Measurements from ENCODE around the gene HSPD1.

The HSPD1 gene

DNA sequence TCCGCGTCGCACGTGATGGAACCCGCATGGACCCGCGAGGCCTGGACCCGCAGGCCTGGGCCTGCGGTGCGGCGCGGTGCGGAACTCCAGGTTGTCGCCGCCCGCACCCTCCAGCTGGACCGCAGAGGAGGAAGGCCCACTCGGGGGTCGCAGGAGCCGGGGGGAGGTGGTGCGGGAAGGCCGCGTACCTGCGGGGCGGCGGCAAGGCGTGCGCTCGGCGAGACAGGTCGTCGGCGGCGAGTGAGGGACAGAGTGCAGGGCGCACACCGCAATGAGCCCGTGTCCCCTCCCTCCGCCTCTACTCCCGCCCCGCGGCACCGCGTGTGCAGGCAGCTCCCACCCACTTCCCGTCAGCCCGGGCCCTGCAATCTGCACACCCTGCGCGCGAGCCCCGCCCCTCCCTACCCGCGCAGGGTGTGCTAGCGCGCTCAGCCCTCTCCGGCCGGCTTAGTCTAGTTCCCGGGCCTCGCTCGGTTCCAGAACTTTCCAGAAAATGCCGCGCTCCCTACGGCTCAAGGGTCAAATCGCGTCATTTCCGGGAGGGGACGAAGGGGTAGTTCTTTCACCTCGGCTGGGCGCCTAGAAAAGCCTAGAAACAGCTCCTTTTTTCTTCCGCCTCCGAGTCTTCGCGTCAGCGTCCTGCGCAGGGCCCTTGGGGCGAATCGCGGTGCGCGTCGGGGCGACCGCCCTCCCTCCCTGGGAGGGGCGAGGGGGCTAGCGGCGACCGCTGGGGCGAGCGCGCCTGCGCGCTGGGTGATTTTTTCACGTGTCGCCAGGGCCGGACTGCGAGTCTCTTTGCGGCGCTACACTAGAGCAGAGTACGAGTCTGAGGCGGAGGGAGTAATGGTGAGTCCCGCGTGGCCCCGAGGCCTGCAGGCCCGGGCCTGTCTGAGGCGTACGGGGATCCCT lies at the start of gene HSPD1, which contains the start of gene HSPE1:
HSPD1 (minus strand) TSS at position 247 of the 909 bp plus-strand sequence. CDS start 992 bp downstream, outside the sequence.
HSPE1 (plus strand) TSS at position 786 of the 909 bp plus-strand sequence; CDS start at position 844, 58 bp downstream.
- peak; percentile 95 to 99 for DNase-seq (ENCODE audit: low read depth in 1 of 2, low spot score in 1 of 2)

DNA sequence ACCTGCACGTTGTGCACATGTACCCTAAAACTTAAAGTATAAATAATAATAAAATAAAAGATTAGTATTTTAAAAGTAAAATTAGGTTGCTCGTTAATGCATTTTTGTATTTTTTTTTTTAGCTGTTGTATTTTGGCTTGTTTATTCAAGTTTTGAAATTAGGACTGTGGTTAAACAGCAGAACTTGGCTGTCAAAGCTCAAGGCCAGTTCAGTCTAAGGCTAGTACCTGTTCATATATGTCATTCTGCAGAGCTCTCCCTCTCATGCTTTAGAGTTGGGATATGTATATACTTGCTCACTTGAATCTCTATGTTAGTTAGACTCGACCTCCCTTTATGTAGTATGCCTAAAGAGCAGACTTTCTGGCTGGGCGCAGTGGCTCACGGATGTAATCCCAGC lies 48.9 kb upstream of the HSPD1 start:
- DNase-seq (ENCODE audit: low read depth in 1 of 2, low spot score in 1 of 2), result no peak

GRCh38 chr2:197547163-197547900 lies 47.7 kb upstream of the HSPD1 start:
- no peak for DNase-seq (ENCODE audit: low read depth in 1 of 2, low spot score in 1 of 2)

- no peak for DNase-seq (ENCODE audit: low read depth in 1 of 2, low spot score in 1 of 2)
These were observed 43.6 kb upstream of the HSPD1 start for GRCh38 chr2:197543206-197543605.

- DNase-seq (ENCODE audit: low read depth in 1 of 2, low spot score in 1 of 2), result no peak
These were observed 40.1 kb upstream of the HSPD1 start for GRCh38 chr2:197539734-197540133.

DNA sequence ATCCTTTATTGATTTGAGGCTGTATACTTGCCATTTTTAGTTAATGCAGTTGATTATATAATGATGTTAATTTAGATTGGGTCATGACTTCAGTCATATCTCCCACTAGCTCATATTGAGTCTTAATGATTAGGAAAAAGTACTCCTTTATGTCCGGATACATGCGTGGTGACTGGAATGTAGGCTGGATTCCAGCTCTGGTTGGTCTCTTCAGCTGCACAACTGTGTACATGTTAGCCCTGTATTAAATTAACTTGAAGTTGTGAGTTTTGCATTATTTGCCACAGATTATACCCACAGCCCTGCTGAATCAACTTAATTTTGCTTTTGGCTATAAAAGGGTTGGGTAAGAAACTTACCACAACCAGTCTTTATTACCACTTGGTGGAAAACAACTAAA lies 38.8 kb upstream of the HSPD1 start:
- no peak for DNase-seq (ENCODE audit: low read depth in 1 of 2, low spot score in 1 of 2)

- no peak for DNase-seq (ENCODE audit: low read depth in 1 of 2, low spot score in 1 of 2)
These were observed 17.5 kb upstream of the HSPD1 start for GRCh38 chr2:197517150-197517549.

- DNase-seq (ENCODE audit: low read depth in 1 of 2, low spot score in 1 of 2), result no peak
These were observed 16.7 kb upstream of the HSPD1 start for GRCh38 chr2:197516393-197516761.

GRCh38 chr2:197515739-197516392 lies 16.2 kb upstream of the HSPD1 start, which contains the start of gene MOB4:
MOB4 (plus strand) TSS chr2:197516066; CDS start chr2:197516087, 21 bp downstream.
- DNase-seq (ENCODE audit: low read depth in 1 of 2, low spot score in 1 of 2), result peak; percentile 88 to 89

DNA sequence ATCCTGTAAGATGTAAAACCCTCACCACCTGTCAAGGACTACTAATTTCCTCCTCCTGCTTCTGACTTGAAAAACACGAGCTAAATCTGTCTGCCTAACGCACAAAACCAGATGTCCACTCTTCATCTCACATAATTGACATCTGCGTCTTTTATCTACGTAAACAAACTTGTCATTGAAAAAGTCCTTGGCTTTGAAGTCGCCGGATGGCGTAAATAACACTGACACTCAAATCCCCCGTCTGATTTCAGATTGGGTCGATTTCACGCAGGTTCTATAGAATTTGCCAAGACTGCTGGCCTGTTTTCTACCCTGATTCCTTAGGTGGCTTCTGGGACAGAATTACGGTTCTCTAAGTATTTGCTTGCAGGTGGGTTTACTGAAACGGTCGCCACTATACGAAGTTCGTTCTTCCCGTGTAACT lies 15.7 kb upstream of the HSPD1 start:
- no peak for DNase-seq (ENCODE audit: low read depth in 1 of 2, low spot score in 1 of 2)

GRCh38 chr2:197514754-197515153 lies 15.1 kb upstream of the HSPD1 start:
- no peak for DNase-seq (ENCODE audit: low read depth in 1 of 2, low spot score in 1 of 2)

GRCh38 chr2:197513915-197514314 lies 14.3 kb upstream of the HSPD1 start:
- no peak for DNase-seq (ENCODE audit: low read depth in 1 of 2, low spot score in 1 of 2)

DNA sequence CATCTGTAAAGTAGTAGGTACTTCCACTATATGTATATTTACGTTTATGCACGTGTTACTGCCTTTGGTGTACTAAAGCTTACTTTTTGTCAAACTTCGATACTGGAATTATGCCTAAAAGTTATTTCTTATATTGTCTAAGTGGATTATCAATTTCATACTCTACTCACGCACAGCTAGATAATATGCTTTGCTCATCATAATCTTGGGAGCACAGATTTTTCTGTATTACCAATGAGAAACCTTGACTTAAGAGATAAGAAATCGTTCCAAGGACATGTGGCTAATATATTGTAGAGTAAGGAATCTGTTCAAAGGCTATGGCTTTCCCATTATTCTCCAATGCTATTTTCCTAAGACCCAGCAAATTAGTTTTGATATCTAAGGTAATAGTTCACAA lies 7.0 kb upstream of the HSPD1 start:
- DNase-seq (ENCODE audit: low read depth in 1 of 2, low spot score in 1 of 2), result no peak

- DNase-seq (ENCODE audit: low read depth in 1 of 2, low spot score in 1 of 2), result no peak
These were observed 4.9 kb upstream of the HSPD1 start for GRCh38 chr2:197504512-197504911.

DNA sequence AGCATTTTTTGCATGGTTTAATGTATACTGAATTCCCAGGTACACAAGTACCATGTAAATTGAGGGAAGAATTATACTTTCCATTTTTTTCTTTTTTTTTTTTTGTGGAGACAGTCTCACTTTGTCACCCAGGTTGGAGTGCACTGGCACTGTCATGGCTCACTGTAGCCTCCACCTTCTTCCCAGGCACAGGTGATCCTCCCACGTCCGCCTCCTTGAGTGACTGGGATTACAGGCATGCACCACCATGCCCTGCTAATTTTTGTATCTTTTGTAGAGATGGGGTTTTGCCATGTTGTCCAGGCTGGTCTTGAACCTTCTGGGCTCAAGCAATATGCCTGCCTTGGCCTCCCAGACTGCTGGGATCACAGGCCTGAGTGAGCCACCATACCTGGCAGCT lies 4.4 kb upstream of the HSPD1 start:
- DNase-seq (ENCODE audit: low read depth in 1 of 2, low spot score in 1 of 2), result no peak

DNA sequence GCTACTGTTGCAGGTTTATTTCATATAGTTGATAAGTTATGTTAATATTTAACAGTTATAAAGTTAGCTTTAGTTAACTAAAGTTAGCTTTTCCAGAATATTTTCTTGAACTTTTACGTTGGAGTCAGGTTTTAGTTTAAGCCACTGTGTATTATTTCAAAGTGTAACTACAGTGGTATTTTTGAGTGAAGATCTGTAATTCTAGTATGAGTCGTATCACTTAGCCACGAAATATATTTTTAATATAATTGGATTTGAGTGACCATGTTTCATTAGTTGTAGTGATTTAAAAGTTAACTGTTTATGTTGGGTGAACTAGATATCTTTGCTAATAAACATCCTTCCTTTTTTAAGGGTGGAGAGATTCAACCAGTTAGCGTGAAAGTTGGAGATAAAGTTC lies 3.0 kb upstream of the HSPD1 start:
- no peak for DNase-seq (ENCODE audit: low read depth in 1 of 2, low spot score in 1 of 2)

DNA sequence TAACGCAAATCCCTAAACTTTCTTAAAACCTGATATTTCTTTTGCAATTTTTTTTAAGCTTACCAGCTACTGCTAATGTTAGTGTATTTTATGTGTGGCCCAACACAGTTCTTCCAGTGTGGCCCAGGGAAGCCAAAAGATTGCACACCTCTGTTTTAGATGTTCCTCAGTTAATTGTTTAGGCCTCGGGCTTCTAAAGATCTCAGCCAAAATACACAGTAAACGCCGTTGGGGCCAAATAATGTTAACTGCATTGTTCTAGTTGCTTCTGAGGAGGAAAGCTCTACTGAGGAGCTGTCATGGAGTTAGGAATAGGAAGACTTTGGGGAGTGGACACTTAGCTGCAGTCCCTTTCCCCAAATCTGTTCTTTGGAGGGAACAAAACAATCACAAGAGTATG lies 2.6 kb upstream of the HSPD1 start:
- no peak for DNase-seq (ENCODE audit: low read depth in 1 of 2, low spot score in 1 of 2)

- DNase-seq (ENCODE audit: low read depth in 1 of 2, low spot score in 1 of 2), result no peak
These were observed 977 bp upstream of the HSPD1 start for GRCh38 chr2:197500503-197501131.

DNA sequence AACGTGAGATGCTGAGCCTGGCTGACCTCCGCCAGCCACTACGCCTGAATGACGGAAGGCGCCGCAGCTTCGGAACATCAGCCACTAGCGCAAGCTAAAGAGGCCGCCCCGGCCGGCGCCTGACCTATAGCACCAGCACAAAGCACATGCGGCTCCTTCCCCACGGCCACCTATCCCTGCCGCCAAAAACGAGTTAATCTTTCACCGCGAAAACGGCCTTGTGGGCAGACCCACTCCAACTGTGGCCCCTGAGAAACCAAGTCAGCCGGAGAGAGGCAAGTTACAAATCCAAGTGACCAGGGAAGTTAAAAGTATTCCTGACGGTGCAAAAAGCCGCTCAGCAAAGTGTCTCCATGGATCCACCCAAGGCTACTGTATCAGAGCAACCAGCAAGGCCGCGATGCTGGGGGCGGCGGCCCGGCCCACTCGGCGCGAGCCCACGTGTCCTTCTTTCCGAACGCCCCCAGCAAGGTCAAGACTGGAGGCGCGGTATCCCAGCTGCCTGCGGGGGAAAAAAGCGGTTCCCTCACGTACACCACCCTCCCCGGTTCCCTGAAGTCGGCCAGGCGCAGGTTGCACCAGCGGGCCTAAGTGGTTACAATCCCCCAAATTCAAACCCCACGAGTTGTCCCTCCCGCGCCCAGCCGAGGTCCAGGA lies 575 bp downstream of the HSPD1 start:
- peak; percentile 24 to 33 for DNase-seq (ENCODE audit: low read depth in 1 of 2, low spot score in 1 of 2)

- DNase-seq (ENCODE audit: low read depth in 1 of 2, low spot score in 1 of 2), result no peak
These were observed 1.3 kb downstream of the HSPD1 start for GRCh38 chr2:197498235-197498936.
